ENCODE data around the gene VCL. TPM values are rescaled to one million over a fixed set of nuclear protein-coding genes. Genes with fewer than 3 reads are reported as not detected.

VCL gene
- total RNA-seq, 1 experiment from 2014 or later: 495 TPM

GRCh38 chr10:74063256-74063655, 65.3 kb downstream of the VCL start:
- ChIA-PET POLR2A (no interaction called here), CTCF (no interaction called here)
- Histone ChIP-seq H3K27ac (ENCODE audit: low read length) (no peak overlapping the region), H3K27me3 (ENCODE audit: control insufficient read depth, insufficient read depth, low read length) (no peaks in the 10 kb centered on the region), H3K9me3 (ENCODE audit: control insufficient read depth, insufficient read depth, low read depth, low read length) (no peaks in the 10 kb centered on the region), H3K4me1 (ENCODE audit: control insufficient read depth, insufficient read depth, low read length) (peaks cover 3% of the 10 kb centered on the region), H3K4me3 (ENCODE audit: low read depth in 2 of 2, low read length in 2 of 2) (no peak overlapping the region), H3K36me3 (ENCODE audit: control insufficient read depth, insufficient read depth, low read length) (peaks cover 3% of the 10 kb centered on the region; the same call in 1 of the 2 replicates)
- BruUV-seq (replicated peaks): no TSS peak
- no peak for TF ChIP-seq REST (IDR thresholded peaks at IDR 0.05; ENCODE audit: insufficient read depth in 1 of 2, low read depth in 2 of 2, low read length in 1 of 2)
- TF ChIP-seq POLR2AphosphoS5 (IDR thresholded peaks at IDR 0.05; ENCODE audit: low read depth, low read length): no peak
- TF ChIP-seq SIN3A (IDR thresholded peaks at IDR 0.05; ENCODE audit: borderline replicate concordance, insufficient read depth, low read depth, low read length): no peak
- TF ChIP-seq TCF7L2 (IDR thresholded peaks at IDR 0.05; ENCODE audit: low read depth, low read length): no peak
- TF ChIP-seq CTCF (IDR thresholded peaks at IDR 0.05): no peak
- in situ Hi-C loops (cut with HindIII; ENCODE audit: low pct_unique_long_range_greater_than_20kb, low sequenced_read_pairs): no loop called here
- no peak for DNase-seq (ENCODE audit: low read depth, low spot score)
- no peak for ATAC-seq
- intact Hi-C loops (cut with micrococcal nuclease; ENCODE audit: unreplicated experiment): no loop called here

GRCh38 chr10:74067373-74068352, 69.7 kb downstream of the VCL start:
- no peaks in the 10 kb centered on the region for H3K9me3 ChIP-seq (ENCODE audit: control insufficient read depth, insufficient read depth, low read depth, low read length)
- TSS peak; percentile 14 for BruUV-seq (replicated peaks)
- H3K36me3 ChIP-seq (ENCODE audit: control insufficient read depth, insufficient read depth, low read length): peaks cover 20% of the 10 kb centered on the region
- ATAC-seq (no peak), DNase-seq (ENCODE audit: low read depth, low spot score) (no peak)
- ChIA-PET POLR2A (no interaction called here), CTCF (no interaction called here)
- no peaks in the 10 kb centered on the region for H3K27me3 ChIP-seq (ENCODE audit: control insufficient read depth, insufficient read depth, low read length)
- in situ Hi-C loops (cut with HindIII; ENCODE audit: low pct_unique_long_range_greater_than_20kb, low sequenced_read_pairs) (no loop called here), intact Hi-C loops (cut with micrococcal nuclease; ENCODE audit: unreplicated experiment) (no loop called here)
- H3K27ac ChIP-seq (ENCODE audit: low read length): no peak overlapping the region
- no peak overlapping the region for H3K4me3 ChIP-seq (ENCODE audit: low read depth in 2 of 2, low read length in 2 of 2)
- H3K4me1 ChIP-seq (ENCODE audit: control insufficient read depth, insufficient read depth, low read length): peaks cover 27% of the 10 kb centered on the region
- TF ChIP-seq POLR2AphosphoS5 (IDR thresholded peaks at IDR 0.05; ENCODE audit: low read depth, low read length) (no peak), TCF7L2 (IDR thresholded peaks at IDR 0.05; ENCODE audit: low read depth, low read length) (no peak), SIN3A (IDR thresholded peaks at IDR 0.05; ENCODE audit: borderline replicate concordance, insufficient read depth, low read depth, low read length) (no peak), REST (IDR thresholded peaks at IDR 0.05; ENCODE audit: insufficient read depth in 1 of 2, low read depth in 2 of 2, low read length in 1 of 2) (no peak), CTCF (IDR thresholded peaks at IDR 0.05) (no peak)

All from Panc1 (cell line).